HepG2 (cell line): ENCODE results near the gene HOTAIR. TPM values are rescaled to one million over a fixed set of nuclear protein-coding genes. Genes with fewer than 3 reads are reported as not detected.

ENCODE experiments used
- ATAC-seq: fragments of 200-7000 bp; cut with Tn5 transposase; 3 replicates; pipeline ENCODE4 v1.9.1; 2020; ENCODE audit warnings: mild to moderate bottlenecking, moderate library complexity
- BruUV-seq: library from RNA; stranded (reverse); fragments of 400-500 nt; replicated peaks from 2 replicates; lab custom pipeline; 2021; lab: Mats Ljungman, UMichigan
- CTCF ChIA-PET: fragments of 300-600 bp; formaldehyde crosslinking; extraction: SDS; loops from one replicate; lab custom pipeline; 2021; ENCODE audit warnings: low total read pairs, inconsistent platforms, low intra/inter-chr PET ratio; lab: Yijun Ruan, JAX
- POLR2A ChIA-PET: fragments of 350-600 bp; sonication (Branson Sonifier 250); formaldehyde crosslinking; loops from one replicate; lab custom pipeline; 2020; ENCODE audit warnings: antibody characterized with exemption, inconsistent platforms; lab: Yijun Ruan, JAX
- DNase-seq: peaks from one replicate; pipeline ENCODE4 v3.0.0-alpha.2; 2015; ENCODE audit warnings: low spot score
- FAIRE-seq: peaks from 3 replicates; lab custom pipeline; 2011; peaks lifted over from hg19 to GRCh38; lab: Jason Lieb, UNC
- H2AFZ ChIP-seq: one replicate; pipeline ENCODE4 v1.6.1; 2011; ENCODE audit warnings: low read length, inconsistent platforms
- H3K27ac ChIP-seq: fragments of 300-600 bp; 3 replicates; pipeline ENCODE4 v1.8.0; 2011; ENCODE audit warnings: mixed run types, mild to moderate bottlenecking, mixed read lengths, low read length, inconsistent platforms; ENCODE audit not compliant: insufficient read depth; ENCODE audit errors: extremely low read length
- H3K27me3 ChIP-seq, 2 experiments: fragments of 200-600 bp in 1 of 2; 2 replicates in 1 of 2; 3 replicates in 1 of 2; pipeline versions ENCODE4 v1.6.0 to v1.8.0; 2011; ENCODE audit warnings: low read length in 2 of 2, mild to moderate bottlenecking in 2 of 2, moderate library complexity in 2 of 2, inconsistent platforms in 1 of 2; ENCODE audit not compliant: insufficient read depth in 2 of 2, control insufficient read depth in 1 of 2
- H3K36me3 ChIP-seq, 2 experiments: fragments of 200-600 bp in 1 of 2; replicated peaks in 1 of 2; 2 replicates in 1 of 2; 3 replicates in 1 of 2; pipeline versions ENCODE4 v1.5.1 to v1.8.0; 2011; ENCODE audit warnings: low read length in 2 of 2, inconsistent platforms in 1 of 2; ENCODE audit not compliant: insufficient read depth in 2 of 2, control insufficient read depth in 1 of 2
- H3K4me1 ChIP-seq: 2 replicates; pipeline ENCODE4 v1.5.1; 2012; ENCODE audit warnings: low read length, inconsistent platforms; ENCODE audit not compliant: insufficient read depth
- H3K4me2 ChIP-seq: 2 replicates; pipeline ENCODE4 v1.6.0; 2011; ENCODE audit warnings: low read depth, low read length, inconsistent platforms
- H3K4me3 ChIP-seq, 3 experiments: fragments of 200-600 bp in 1 of 3; sonication (generic), shearing (Covaris generic) in 1 of 3; replicated peaks in 1 of 3; 2 replicates each; pipeline ENCODE4 v1.5.1; 2011 to 2016; ENCODE audit warnings: low read length in 3 of 3, inconsistent platforms in 2 of 3, low read depth in 2 of 3, mild to moderate bottlenecking in 2 of 3, control low read depth in 1 of 3, mixed read lengths in 1 of 3; ENCODE audit not compliant: insufficient read depth in 1 of 3
- H3K79me2 ChIP-seq: one replicate; pipeline ENCODE4 v1.6.1; 2011; ENCODE audit warnings: low read length, inconsistent platforms; ENCODE audit not compliant: insufficient read depth
- H3K9ac ChIP-seq: 2 replicates; pipeline ENCODE4 v1.6.0; 2011; ENCODE audit warnings: mild to moderate bottlenecking, low read depth, low read length, inconsistent platforms; ENCODE audit not compliant: insufficient read depth
- H3K9me3 ChIP-seq: 2 replicates; pipeline ENCODE4 v1.5.1; 2012; ENCODE audit warnings: mild to moderate bottlenecking, low read length
- H4K20me1 ChIP-seq: 2 replicates; pipeline ENCODE4 v1.6.0; 2011; ENCODE audit warnings: inconsistent platforms, mild to moderate bottlenecking, low read length, moderate library complexity; ENCODE audit not compliant: insufficient read depth
- CREB1 ChIP-seq, 2 experiments: fragments of 450-650 bp in 1 of 2; IDR thresholded peaks; 2 replicates each; pipeline ENCODE4 v1.6.1; 2016 to 2017; ENCODE audit warnings: control low read depth in 1 of 2, mild to moderate bottlenecking in 1 of 2, missing compliant biosample characterization in 1 of 2, missing genetic modification characterization in 1 of 2
- FOXA3 ChIP-seq: IDR thresholded peaks from 2 replicates; pipeline ENCODE4 v1.6.1; 2016; ENCODE audit warnings: missing genetic modification reagents, missing compliant biosample characterization
- HDAC6 ChIP-seq: fragments of 200-600 bp; sonication (generic); IDR thresholded peaks from 2 replicates; pipeline ENCODE4 v1.7.0; 2017; ENCODE audit warnings: mild to moderate bottlenecking, antibody characterized with exemption, low read length, low read depth
- HNRNPUL1 ChIP-seq: fragments of 200-400 bp; formaldehyde crosslinking; IDR thresholded peaks from 2 replicates; pipeline ENCODE4 v1.6.1; 2017; ENCODE audit warnings: low read depth, mild to moderate bottlenecking, low read length, moderate library complexity
- JARID2 ChIP-seq: sonication (generic); formaldehyde crosslinking; IDR thresholded peaks from 2 replicates; pipeline ENCODE4 v1.8.1; 2023; ENCODE audit warnings: missing genetic modification reagents, inconsistent platforms; ENCODE audit not compliant: insufficient replicate concordance
- KAT2B ChIP-seq: fragments of 150-350 bp; IDR thresholded peaks from 2 replicates; pipeline ENCODE4 v1.6.1; 2014; ENCODE audit warnings: low read depth, low read length, borderline replicate concordance
- KMT2B ChIP-seq: IDR thresholded peaks from 2 replicates; pipeline ENCODE4 v1.6.1; 2016; ENCODE audit warnings: missing genetic modification reagents, missing compliant biosample characterization
- MED1 ChIP-seq: sonication (generic); formaldehyde crosslinking; IDR thresholded peaks from 2 replicates; pipeline ENCODE4 v1.4.0; 2020; ENCODE audit warnings: missing genetic modification reagents
- RAD21 ChIP-seq: fragments of 450-650 bp; formaldehyde crosslinking; IDR thresholded peaks from 2 replicates; pipeline ENCODE4 v1.5.0; 2020; ENCODE audit warnings: mild to moderate bottlenecking
- SRF ChIP-seq: IDR thresholded peaks from 2 replicates; pipeline ENCODE4 v1.6.1; 2011; ENCODE audit warnings: mild to moderate bottlenecking, low read depth, low read length, moderate library complexity
- SUZ12 ChIP-seq: fragments of 150-350 bp; IDR thresholded peaks from 2 replicates; pipeline ENCODE4 v1.6.1; 2014; ENCODE audit warnings: low read depth, low read length
- ZFP36L2 ChIP-seq: sonication (generic); formaldehyde crosslinking; IDR thresholded peaks from 2 replicates; pipeline ENCODE4 v1.4.0; 2020; ENCODE audit warnings: missing genetic modification reagents
- ZNF30 ChIP-seq: sonication (generic); formaldehyde crosslinking; IDR thresholded peaks from 2 replicates; pipeline ENCODE4 v1.5.0; 2020; ENCODE audit warnings: mild to moderate bottlenecking, missing genetic modification reagents
- ZNF468 ChIP-seq: sonication (generic); formaldehyde crosslinking; IDR thresholded peaks from 2 replicates; pipeline ENCODE4 v1.8.0; 2022; ENCODE audit warnings: mild to moderate bottlenecking, moderate library complexity, missing genetic modification reagents
- ZNF484 ChIP-seq: sonication (generic); formaldehyde crosslinking; IDR thresholded peaks from 2 replicates; pipeline ENCODE4 v1.5.1; 2020; ENCODE audit warnings: mild to moderate bottlenecking, low read depth, missing genetic modification reagents, borderline replicate concordance
- ZNF547 ChIP-seq: sonication (generic); formaldehyde crosslinking; IDR thresholded peaks from 2 replicates; pipeline ENCODE4 v1.5.1; 2020; ENCODE audit warnings: mild to moderate bottlenecking, missing genetic modification reagents
- ZNF777 ChIP-seq: sonication (generic); formaldehyde crosslinking; IDR thresholded peaks from 2 replicates; pipeline ENCODE4 v1.4.0; 2020; ENCODE audit warnings: missing genetic modification reagents
- ZNF883 ChIP-seq: sonication (generic); formaldehyde crosslinking; IDR thresholded peaks from 2 replicates; pipeline ENCODE4 v1.5.1; 2020; ENCODE audit warnings: mild to moderate bottlenecking, missing genetic modification reagents; ENCODE audit errors: not compliant biosample characterization
- ZSCAN21 ChIP-seq: sonication (generic); formaldehyde crosslinking; IDR thresholded peaks from 2 replicates; pipeline ENCODE4 v1.8.0; 2022; ENCODE audit warnings: mild to moderate bottlenecking, missing genetic modification reagents, moderate library complexity, borderline replicate concordance
- WGBS: methylation state at CpG from one replicate; pipeline ENCODE4 v1.1.6; 2017; ENCODE audit warnings: low lambda C conversion rate; 5-methylcytosine and 5-hydroxymethylcytosine counted together
- in situ Hi-C: cut with HindIII; loops from 2 replicates; pipeline ENCODE4 v1.10.0; 2017; ENCODE audit warnings: low pct_unique_long_range_greater_than_20kb; ENCODE audit not compliant: extremely low pct_ligation_motif_present
- intact Hi-C: fragments of 100-400 bp; cut with micrococcal nuclease; formaldehyde crosslinking; loops from one replicate; pipeline ENCODE4 v1.10.0; 2022; ENCODE audit not compliant: unreplicated experiment
- polyA plus RNA-seq, 8 experiments: library from polyadenylated mRNA; depleted of rRNA in 3 of 8; stranded (reverse) in 7 of 8; unstranded in 1 of 8; fragments of >200 nt; fragmentation: Illumina TruSeq in 4 of 8; extraction: Trizol in 4 of 8; gene quantifications; 2 replicates each; pipeline versions ENCODE4 v1.2.1 to v1.2.3, GENCODE V29; 2011 to 2016; ENCODE audit warnings: low read depth in 4 of 8, missing spikeins in 1 of 8, mixed read lengths in 1 of 8; ENCODE audit not compliant: insufficient read depth in 1 of 8
- total RNA-seq, 5 experiments: library from RNA; depleted of rRNA; stranded (reverse); fragments of >200 nt; fragmentation: Illumina TruSeq; extraction: Trizol; gene quantifications; 2 replicates each; pipeline ENCODE4 v1.2.3, GENCODE V29; 2016; ENCODE audit warnings: low read depth in 1 of 5

The HOTAIR gene
- total and polyA plus RNA-seq, 2 of the 13 experiments (the other 11 are each of a cell fraction or from before 2014, with no cell fraction given): not detected

DNA sequence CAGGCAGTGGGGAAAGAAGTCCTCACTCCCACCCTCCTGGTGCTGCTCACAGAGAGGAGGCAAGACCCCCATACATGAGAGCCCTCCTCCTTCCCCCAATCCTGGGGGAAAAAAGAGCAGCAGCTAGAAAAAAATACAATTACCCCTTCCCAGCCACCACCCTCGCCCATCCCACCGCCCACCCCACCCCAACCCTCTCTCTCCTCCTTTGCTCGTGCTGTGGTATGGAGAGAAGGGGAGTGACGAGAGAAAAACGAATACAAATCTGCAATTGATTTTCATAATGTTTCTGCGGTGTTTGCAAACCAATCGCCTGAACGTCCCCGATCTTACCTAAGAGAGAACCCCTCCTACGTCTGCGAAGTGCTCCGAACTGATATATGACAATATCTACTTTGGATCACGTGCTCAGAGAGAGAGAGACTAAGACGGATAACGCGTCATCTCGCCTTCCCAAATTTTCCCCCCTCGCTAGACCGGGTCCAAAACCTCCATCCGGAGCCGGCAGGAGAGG, 2.0 kb downstream of the HOTAIR start, which contains the start of gene HOXC11:
Gene HOXC11 (plus strand): TSS at position 405 of the 514 bp plus-strand sequence. CDS start 116 bp downstream, outside the sequence.
- H3K27me3 ChIP-seq: peaks cover 14 to 95% of the 10 kb centered on the region in 2 experiments
- H2AFZ ChIP-seq: no peak within 1 kb of the TSS
- WGBS: 46% methylated on average over 21 of the region's 21 CpGs
- H3K9ac ChIP-seq: no peak within 1 kb of the TSS
- H3K79me2 ChIP-seq: no peaks in the 10 kb centered on the region
- no peak for ATAC-seq
- no peaks in the 10 kb centered on the region for H3K36me3 ChIP-seq
- POLR2A ChIA-PET: no interaction called here
- in situ Hi-C loops (no loop called here), intact Hi-C loops (no loop called here)
- no peaks in the 10 kb centered on the region for H3K9me3 ChIP-seq
- no peak for TF ChIP-seq MED1
- TF ChIP-seq ZNF484 (CRISPR knock-in tag): no peak
- no peak for TF ChIP-seq ZNF883 (CRISPR knock-in tag)
- no peak for TF ChIP-seq RAD21
- no peak for TF ChIP-seq ZFP36L2
- no peak for TF ChIP-seq KAT2B
- TF ChIP-seq FOXA3: no peak
- no peak for TF ChIP-seq SUZ12
- no peak for TF ChIP-seq ZNF777 (CRISPR knock-in tag)
- no peak for TF ChIP-seq SRF
- no peak for TF ChIP-seq ZNF547 (CRISPR knock-in tag)
- no peak for TF ChIP-seq HDAC6
- no peak for TF ChIP-seq ZNF468 (CRISPR knock-in tag)
- TF ChIP-seq JARID2 (CRISPR knock-in tag): no peak
- no peak for TF ChIP-seq ZSCAN21 (CRISPR knock-in tag)
- no peak for TF ChIP-seq CREB1 (IDR thresholded peaks at IDR 0.05)
- no peak for TF ChIP-seq CREB1 (CRISPR knock-in tag; IDR thresholded peaks at IDR 0.05)
- TF ChIP-seq ZNF30 (CRISPR knock-in tag): no peak
- TF ChIP-seq KMT2B (CRISPR knock-in tag): no peak
- TF ChIP-seq HNRNPUL1: no peak
- no peak within 1 kb of the TSS for H3K27ac ChIP-seq
- H4K20me1 ChIP-seq: no peaks in the 10 kb centered on the region
- FAIRE-seq: no peak
- H3K4me1 ChIP-seq: peaks cover 19% of the 10 kb centered on the region
- DNase-seq: no peak
- peak within 1 kb of the TSS; percentile 70; the same call in 1 of the 2 replicates for H3K4me2 ChIP-seq
- H3K4me3 ChIP-seq: peak within 1 kb of the TSS in 1 of 3 experiments; percentile 28; a peak in 1 of 6 replicates
- BruUV-seq: no TSS peak
- CTCF ChIA-PET: no interaction called here
